HCT116 (cell line): ENCODE results near the gene SMIM28. TPM values are rescaled to one million over a fixed set of nuclear protein-coding genes. Genes with fewer than 3 reads are reported as not detected.

Source experiments
- ATAC-seq: fragments of 200-7000 bp; cut with Tn5 transposase; 2 replicates; pipeline ENCODE4 v1.9.1; 2020; ENCODE audit warnings: mild to moderate bottlenecking, moderate library complexity
- BruUV-seq: library from RNA; stranded (reverse); fragments of 400-500 nt; replicated peaks from 2 replicates; lab custom pipeline; 2021; lab: Mats Ljungman, UMichigan
- CTCF ChIA-PET: fragments of 300-600 bp; sonication (Branson Sonifier 250); formaldehyde crosslinking; loops from one replicate; lab custom pipeline; 2021; ENCODE audit warnings: antibody characterized with exemption; lab: Charles Lee
- POLR2A ChIA-PET: fragments of 300-600, 350-600 bp; sonication (Branson Sonifier 250); formaldehyde crosslinking; loops from one replicate; lab custom pipeline; 2021; ENCODE audit warnings: antibody characterized with exemption; lab: Charles Lee
- RAD21 ChIA-PET, 2 experiments: fragments of 300-600 bp; sonication (Branson Sonifier 250); formaldehyde crosslinking; loops; one replicate each; lab custom pipeline; 2023; ENCODE audit warnings: low total read pairs in 2 of 2; ENCODE audit not compliant: uncharacterized antibody in 2 of 2, unreplicated experiment in 2 of 2, low non-redundant PET in 1 of 2; lab: Charles Lee
- DNase-seq: peaks from one replicate; pipeline ENCODE4 v3.0.0-alpha.2; 2010; ENCODE audit warnings: low read depth, low spot score
- H2AFZ ChIP-seq: fragments of 200-600 bp; shearing (Covaris generic), sonication (generic); 2 replicates; pipeline ENCODE4 v1.6.1; 2017; ENCODE audit warnings: low read depth, mixed run types, mixed read lengths, antibody characterized with exemption, low read length; ENCODE audit not compliant: poor library complexity, severe bottlenecking
- H3K27ac ChIP-seq: 2 replicates; pipeline ENCODE4 v1.5.1; 2012; ENCODE audit warnings: low read depth, low read length
- H3K27me3 ChIP-seq: fragments of 200-600 bp; sonication (generic); 2 replicates; pipeline ENCODE4 v1.6.1; 2016; ENCODE audit warnings: mixed run types, low read length, mixed read lengths; ENCODE audit not compliant: insufficient read depth
- H3K36me3 ChIP-seq, 2 experiments: fragments of 200-500 bp in 1 of 2; fragments of 200-600 bp in 1 of 2; sonication (Bioruptor generic) in 1 of 2; sonication (generic) in 1 of 2; 2 replicates each; pipeline versions ENCODE4 v1.5.1 to v1.6.1; 2014 to 2016; ENCODE audit warnings: low read length in 2 of 2, inconsistent platforms in 1 of 2, mixed read lengths in 1 of 2, mixed run types in 1 of 2; ENCODE audit not compliant: insufficient read depth in 2 of 2, control insufficient read depth in 1 of 2
- H3K4me1 ChIP-seq, 2 experiments: fragments of 200-600 bp in 1 of 2; sonication (generic) in 1 of 2; 2 replicates each; pipeline versions ENCODE4 v1.5.1 to v1.6.1; 2012 to 2017; ENCODE audit warnings: low read length in 2 of 2, inconsistent platforms in 1 of 2, mild to moderate bottlenecking in 1 of 2, mixed read lengths in 1 of 2, mixed run types in 1 of 2, moderate library complexity in 1 of 2; ENCODE audit not compliant: insufficient read depth in 2 of 2, control insufficient read depth in 1 of 2
- H3K4me2 ChIP-seq: fragments of 200-600 bp; sonication (generic); 2 replicates; pipeline ENCODE4 v1.6.1; 2017; ENCODE audit warnings: mixed run types, low read length, mixed read lengths
- H3K4me3 ChIP-seq, 2 experiments: fragments of 200-600 bp in 1 of 2; sonication (generic) in 1 of 2; replicated peaks in 1 of 2; 2 replicates each; pipeline ENCODE4 v1.5.1; 2011 to 2016; ENCODE audit warnings: low read length in 2 of 2, control low read depth in 1 of 2, low read depth in 1 of 2, mild to moderate bottlenecking in 1 of 2, mixed read lengths in 1 of 2, mixed run types in 1 of 2
- H3K79me2 ChIP-seq: fragments of 200-600 bp; sonication (generic); 2 replicates; pipeline ENCODE4 v1.6.1; 2017; ENCODE audit warnings: mild to moderate bottlenecking, mixed run types, low read length, moderate library complexity, mixed read lengths; ENCODE audit not compliant: insufficient read depth
- H3K9ac ChIP-seq: fragments of 200-600 bp; sonication (generic); 2 replicates; pipeline ENCODE4 v1.6.1; 2016; ENCODE audit warnings: low read length, mixed read lengths
- H3K9me2 ChIP-seq: fragments of 200-600 bp; sonication (generic), shearing (Covaris generic); 2 replicates; pipeline ENCODE4 v1.6.1; 2017; ENCODE audit warnings: mixed run types, mild to moderate bottlenecking, moderate library complexity; ENCODE audit not compliant: insufficient read depth
- H3K9me3 ChIP-seq, 2 experiments: fragments of 200-500 bp in 1 of 2; fragments of 200-600 bp in 1 of 2; sonication (Bioruptor generic) in 1 of 2; sonication (generic) in 1 of 2; 2 replicates each; pipeline ENCODE4 v1.6.1; 2014 to 2017; ENCODE audit warnings: low read length in 2 of 2, mixed read lengths in 2 of 2, inconsistent platforms in 1 of 2, low read depth in 1 of 2, mild to moderate bottlenecking in 1 of 2, mixed run types in 1 of 2, moderate library complexity in 1 of 2; ENCODE audit not compliant: control insufficient read depth in 1 of 2, insufficient read depth in 1 of 2
- H4K20me1 ChIP-seq: fragments of 200-600 bp; sonication (generic), shearing (Covaris generic); 2 replicates; pipeline ENCODE4 v1.6.1; 2017; ENCODE audit warnings: mixed run types, mild to moderate bottlenecking, moderate library complexity; ENCODE audit not compliant: insufficient read depth
- FOSL1 ChIP-seq: IDR thresholded peaks from 2 replicates; pipeline ENCODE4 v1.6.1; 2012; ENCODE audit warnings: low read depth
- SIN3A ChIP-seq: IDR thresholded peaks from 2 replicates; pipeline ENCODE4 v1.6.1; 2012; ENCODE audit warnings: low read depth
- SRF ChIP-seq: IDR thresholded peaks from 2 replicates; pipeline ENCODE4 v1.6.1; 2012; ENCODE audit warnings: low read depth
- YY1 ChIP-seq: IDR thresholded peaks from 2 replicates; pipeline ENCODE4 v1.6.1; 2011; ENCODE audit warnings: low read length, low read depth, moderate library complexity, mild to moderate bottlenecking; ENCODE audit not compliant: insufficient replicate concordance; ENCODE audit errors: extremely low read depth
- ZBTB33 ChIP-seq: IDR thresholded peaks from 2 replicates; pipeline ENCODE4 v1.6.1; 2011; ENCODE audit warnings: mild to moderate bottlenecking, low read length, moderate library complexity; ENCODE audit not compliant: insufficient replicate concordance; ENCODE audit errors: extremely low read depth
- ZFX ChIP-seq: fragments of 450-650 bp; IDR thresholded peaks from 2 replicates; pipeline ENCODE4 v1.6.1; 2017
- ZNF274 ChIP-seq: fragments of 200-500 bp; sonication (Bioruptor generic); IDR thresholded peaks from 2 replicates; pipeline ENCODE4 v1.6.1; 2014; ENCODE audit warnings: mild to moderate bottlenecking, low read depth, low read length, inconsistent platforms
- intact Hi-C: fragments of 100-400 bp; cut with micrococcal nuclease; formaldehyde crosslinking; loops from 2 replicates; pipeline ENCODE4 v1.10.0; 2022
- total RNA-seq: library from RNA; stranded (reverse); gene quantifications from one replicate; pipeline ENCODE4 v1.2.1, GENCODE V29; 2021; ENCODE audit not compliant: unreplicated experiment
- TF ChIP-seq, protein P1 (sequence below): IDR thresholded peaks from 2 replicates; pipeline ENCODE4 v1.6.1; 2012; ENCODE audit warnings: low read depth

Gene SMIM28
- total RNA-seq, 1 experiment from 2014 or later: not detected

GRCh38 chr6:138331444-138331843, 46.3 kb upstream of the SMIM28 start:
- ATAC-seq: no peak

More at GRCh38 chr6:138331444-138331843, 46.3 kb upstream of the SMIM28 start:
- ChIA-PET CTCF (no interaction called here), POLR2A (no interaction called here), RAD21 (no interaction called here)
- Histone ChIP-seq H2AFZ (no peak overlapping the region), H3K4me1 (no peaks in the 10 kb centered on the region), H3K4me3 (no peak overlapping the region), H3K9ac (no peak overlapping the region), H3K27ac (no peak overlapping the region), H3K79me2 (no peaks in the 10 kb centered on the region), H3K9me2 (no peaks in the 10 kb centered on the region), H3K27me3 (no peaks in the 10 kb centered on the region), H3K4me2 (no peak overlapping the region), H3K9me3 (no peaks in the 10 kb centered on the region), H4K20me1 (no peaks in the 10 kb centered on the region), H3K36me3 (no peaks in the 10 kb centered on the region)
- DNase-seq: no peak
- intact Hi-C loops: no loop called here
- no TSS peak for BruUV-seq
- no peak for TF ChIP-seq SRF
- no peak for TF ChIP-seq ZFX
- TF ChIP-seq SIN3A: no peak
- TF ChIP-seq FOSL1: no peak
- no peak for TF ChIP-seq YY1
- no peak for TF ChIP-seq ZBTB33
- TF ChIP-seq ZNF274: no peak
- TF ChIP-seq, protein P1, sequence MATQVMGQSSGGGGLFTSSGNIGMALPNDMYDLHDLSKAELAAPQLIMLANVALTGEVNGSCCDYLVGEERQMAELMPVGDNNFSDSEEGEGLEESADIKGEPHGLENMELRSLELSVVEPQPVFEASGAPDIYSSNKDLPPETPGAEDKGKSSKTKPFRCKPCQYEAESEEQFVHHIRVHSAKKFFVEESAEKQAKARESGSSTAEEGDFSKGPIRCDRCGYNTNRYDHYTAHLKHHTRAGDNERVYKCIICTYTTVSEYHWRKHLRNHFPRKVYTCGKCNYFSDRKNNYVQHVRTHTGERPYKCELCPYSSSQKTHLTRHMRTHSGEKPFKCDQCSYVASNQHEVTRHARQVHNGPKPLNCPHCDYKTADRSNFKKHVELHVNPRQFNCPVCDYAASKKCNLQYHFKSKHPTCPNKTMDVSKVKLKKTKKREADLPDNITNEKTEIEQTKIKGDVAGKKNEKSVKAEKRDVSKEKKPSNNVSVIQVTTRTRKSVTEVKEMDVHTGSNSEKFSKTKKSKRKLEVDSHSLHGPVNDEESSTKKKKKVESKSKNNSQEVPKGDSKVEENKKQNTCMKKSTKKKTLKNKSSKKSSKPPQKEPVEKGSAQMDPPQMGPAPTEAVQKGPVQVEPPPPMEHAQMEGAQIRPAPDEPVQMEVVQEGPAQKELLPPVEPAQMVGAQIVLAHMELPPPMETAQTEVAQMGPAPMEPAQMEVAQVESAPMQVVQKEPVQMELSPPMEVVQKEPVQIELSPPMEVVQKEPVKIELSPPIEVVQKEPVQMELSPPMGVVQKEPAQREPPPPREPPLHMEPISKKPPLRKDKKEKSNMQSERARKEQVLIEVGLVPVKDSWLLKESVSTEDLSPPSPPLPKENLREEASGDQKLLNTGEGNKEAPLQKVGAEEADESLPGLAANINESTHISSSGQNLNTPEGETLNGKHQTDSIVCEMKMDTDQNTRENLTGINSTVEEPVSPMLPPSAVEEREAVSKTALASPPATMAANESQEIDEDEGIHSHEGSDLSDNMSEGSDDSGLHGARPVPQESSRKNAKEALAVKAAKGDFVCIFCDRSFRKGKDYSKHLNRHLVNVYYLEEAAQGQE: no peak
